HL-60 (cell line): ENCODE results near the gene TGFBR3.

ENCODE experiments used
- CTCF ChIP-seq: IDR thresholded peaks from one replicate; pipeline ENCODE4 v1.5.1; 2011; ENCODE audit warnings: low read length, control low read depth, inconsistent platforms; ENCODE audit not compliant: insufficient read depth
- POLR2AphosphoS5 ChIP-seq: IDR thresholded peaks from 2 replicates; pipeline ENCODE4 v1.6.1; 2012; ENCODE audit warnings: low read depth

GRCh38 chr1:91790392-91790791 is 95.6 kb downstream of the TGFBR3 start:
- TF ChIP-seq CTCF = no peak
- no peak for TF ChIP-seq POLR2AphosphoS5
